ENCODE results near the gene CD164. TPM values are rescaled to one million over a fixed set of nuclear protein-coding genes. Genes with fewer than 3 reads are reported as not detected.

Gene CD164
- total RNA-seq, 1 donor from 2014 or later, result 262 TPM

DNA sequence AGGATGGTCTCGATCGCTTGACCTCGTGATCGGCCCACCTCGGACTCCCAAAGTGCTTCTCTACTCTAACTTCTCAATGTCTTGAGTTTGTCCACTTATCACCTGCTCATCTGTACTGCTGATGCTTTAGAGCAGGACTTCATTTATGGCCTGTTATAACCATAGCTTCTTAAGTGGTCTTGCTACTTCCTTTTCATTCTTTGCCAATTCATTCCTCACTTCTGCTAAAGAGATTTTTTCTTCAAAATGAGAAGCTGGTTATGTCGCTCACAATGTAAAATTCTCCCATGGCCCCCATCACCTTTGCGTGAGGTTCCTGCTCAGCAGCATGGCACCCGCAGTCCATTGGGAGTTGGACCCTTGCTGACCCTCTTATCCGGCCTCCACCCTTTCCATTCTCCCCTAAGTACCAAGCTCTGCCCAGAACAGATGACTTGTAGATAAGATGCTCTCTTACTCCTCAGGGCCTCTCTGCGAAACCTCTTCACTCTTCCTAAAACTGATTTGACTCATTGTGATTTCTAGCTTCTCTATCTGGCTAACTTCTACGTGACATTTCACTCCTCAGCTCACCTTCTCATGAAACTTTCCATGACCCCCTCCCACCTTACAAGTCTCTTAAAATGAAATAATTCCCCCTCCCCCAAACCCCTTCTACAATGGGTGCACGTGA lies 13.9 kb upstream of the CD164 start:
- H3K36me3 Mint-ChIP-seq, result no peaks in the 10 kb centered on the region
- DNase-seq (ENCODE audit: low spot score in 2 of 2, unreplicated experiment in 2 of 2), result no peak
- TF ChIP-seq, protein P1, sequence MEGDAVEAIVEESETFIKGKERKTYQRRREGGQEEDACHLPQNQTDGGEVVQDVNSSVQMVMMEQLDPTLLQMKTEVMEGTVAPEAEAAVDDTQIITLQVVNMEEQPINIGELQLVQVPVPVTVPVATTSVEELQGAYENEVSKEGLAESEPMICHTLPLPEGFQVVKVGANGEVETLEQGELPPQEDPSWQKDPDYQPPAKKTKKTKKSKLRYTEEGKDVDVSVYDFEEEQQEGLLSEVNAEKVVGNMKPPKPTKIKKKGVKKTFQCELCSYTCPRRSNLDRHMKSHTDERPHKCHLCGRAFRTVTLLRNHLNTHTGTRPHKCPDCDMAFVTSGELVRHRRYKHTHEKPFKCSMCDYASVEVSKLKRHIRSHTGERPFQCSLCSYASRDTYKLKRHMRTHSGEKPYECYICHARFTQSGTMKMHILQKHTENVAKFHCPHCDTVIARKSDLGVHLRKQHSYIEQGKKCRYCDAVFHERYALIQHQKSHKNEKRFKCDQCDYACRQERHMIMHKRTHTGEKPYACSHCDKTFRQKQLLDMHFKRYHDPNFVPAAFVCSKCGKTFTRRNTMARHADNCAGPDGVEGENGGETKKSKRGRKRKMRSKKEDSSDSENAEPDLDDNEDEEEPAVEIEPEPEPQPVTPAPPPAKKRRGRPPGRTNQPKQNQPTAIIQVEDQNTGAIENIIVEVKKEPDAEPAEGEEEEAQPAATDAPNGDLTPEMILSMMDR (IDR thresholded peaks at IDR 0.05; ENCODE audit: unreplicated experiment), result no peak

DNA sequence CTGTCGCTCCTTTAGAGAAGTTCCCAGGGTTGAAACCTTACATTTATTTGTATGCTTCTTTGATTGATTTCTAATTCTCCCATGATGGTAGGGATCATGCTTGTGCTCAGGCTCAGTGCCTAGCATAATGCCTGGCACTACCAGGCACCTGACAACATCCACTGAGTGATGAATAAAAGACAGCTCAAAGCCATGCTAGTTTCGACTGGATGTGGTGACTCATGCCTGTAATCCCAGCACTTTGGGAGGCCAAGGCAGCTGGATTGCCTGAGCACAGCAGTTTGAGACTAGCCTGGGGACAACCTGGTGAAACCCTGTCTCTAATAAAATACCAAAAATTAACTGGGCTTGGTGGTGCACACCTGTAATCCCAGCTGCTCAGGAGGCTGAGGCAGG lies 11.6 kb upstream of the CD164 start:
- Mint-ChIP-seq H3K27me3 (ENCODE audit: low read depth) (no peaks in the 10 kb centered on the region), H3K4me3 (no peak overlapping the region), H3K9me3 (no peaks in the 10 kb centered on the region), H3K4me1 (peaks cover 3% of the 10 kb centered on the region), H3K36me3 (no peaks in the 10 kb centered on the region), H3K27ac (no peak overlapping the region)
- DNase-seq (ENCODE audit: low spot score in 2 of 2, unreplicated experiment in 2 of 2), result no peak
- TF ChIP-seq, protein P1 (IDR thresholded peaks at IDR 0.05; ENCODE audit: unreplicated experiment), result no peak

More for the DNA sequence above, 13.9 kb upstream of the CD164 start:
- Mint-ChIP-seq H3K27me3 (ENCODE audit: low read depth) (no peaks in the 10 kb centered on the region), H3K4me1 (no peaks in the 10 kb centered on the region), H3K27ac (no peak overlapping the region), H3K9me3 (no peaks in the 10 kb centered on the region), H3K4me3 (no peak overlapping the region)

DNA sequence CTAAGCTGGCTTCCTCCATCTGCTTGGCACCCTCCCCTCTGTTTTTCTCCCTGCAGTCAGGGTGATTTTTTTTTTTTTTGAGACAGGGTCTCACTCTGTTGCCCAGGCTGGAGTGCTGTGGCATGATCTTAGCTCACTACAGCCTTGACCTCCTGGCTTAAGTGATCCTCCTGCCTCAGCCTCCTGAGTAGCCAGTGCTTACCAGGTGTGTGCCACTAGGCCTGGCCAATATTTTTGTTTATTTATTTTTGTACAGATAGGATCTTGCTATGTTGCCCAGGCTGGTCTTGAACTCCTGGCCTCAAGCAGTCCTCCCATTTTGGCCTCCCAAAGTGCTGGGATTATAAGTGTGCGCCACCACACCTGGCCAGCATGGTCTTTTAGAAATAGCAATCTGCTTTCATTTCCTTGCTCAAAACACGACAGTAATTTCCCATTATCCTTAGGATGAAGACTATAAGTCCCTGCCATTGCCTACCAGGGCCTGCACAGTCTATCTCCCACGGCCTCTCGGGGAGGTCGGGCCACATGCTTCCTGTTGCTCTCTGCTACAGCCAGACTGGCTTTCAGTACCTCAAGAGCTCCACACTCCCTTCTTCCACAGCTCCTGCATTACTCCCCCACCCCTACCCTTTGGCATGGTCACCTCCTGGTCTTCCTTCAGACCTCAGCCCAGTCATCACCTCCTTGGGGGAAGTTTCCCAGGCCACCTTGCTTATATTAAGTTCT lies 11.1 kb upstream of the CD164 start:
- H3K4me3 Mint-ChIP-seq, result no peak overlapping the region
- H3K27ac Mint-ChIP-seq, result no peak overlapping the region
- H3K4me1 Mint-ChIP-seq, result peaks cover 3% of the 10 kb centered on the region
- H3K9me3 Mint-ChIP-seq, result no peaks in the 10 kb centered on the region
- H3K27me3 Mint-ChIP-seq (ENCODE audit: low read depth), result no peaks in the 10 kb centered on the region
- TF ChIP-seq, protein P1 (IDR thresholded peaks at IDR 0.05; ENCODE audit: unreplicated experiment), result no peak
- no peaks in the 10 kb centered on the region for H3K36me3 Mint-ChIP-seq
- no peak for DNase-seq (ENCODE audit: low spot score in 2 of 2, unreplicated experiment in 2 of 2)

DNA sequence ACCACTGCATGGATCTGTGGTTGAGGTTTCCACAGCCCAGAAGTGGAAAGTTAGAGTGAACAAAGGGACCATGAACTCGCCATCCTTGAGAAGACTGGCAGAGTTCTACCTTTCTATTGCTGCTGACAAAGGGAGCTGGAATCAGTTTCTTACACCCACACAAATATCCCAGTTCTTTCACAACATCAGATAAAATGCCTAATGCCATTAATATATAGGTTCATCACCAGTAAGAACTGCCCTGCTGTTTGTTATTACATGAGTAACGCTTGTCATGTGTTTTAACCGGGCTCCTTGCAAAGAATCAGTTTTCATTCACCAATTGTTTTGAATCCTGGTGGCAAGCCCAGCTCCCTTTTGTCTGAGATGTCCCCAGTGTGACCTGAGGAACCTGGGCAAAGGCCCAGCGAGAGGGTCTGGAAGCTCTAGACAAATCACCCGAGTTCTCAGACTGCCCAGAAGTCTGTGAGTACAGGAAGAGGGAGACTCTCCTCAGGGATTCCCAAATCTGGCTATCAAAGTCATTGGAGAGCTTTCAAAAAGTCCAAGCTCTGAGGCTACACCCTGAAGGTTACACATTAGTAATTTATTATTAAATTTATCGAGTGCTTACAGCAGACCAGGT lies 7.5 kb upstream of the CD164 start:
- Mint-ChIP-seq H3K27me3 (ENCODE audit: low read depth) (peaks cover 1% of the 10 kb centered on the region), H3K27ac (no peak overlapping the region)
- TF ChIP-seq, protein P1 (IDR thresholded peaks at IDR 0.05; ENCODE audit: unreplicated experiment), result no peak

DNA sequence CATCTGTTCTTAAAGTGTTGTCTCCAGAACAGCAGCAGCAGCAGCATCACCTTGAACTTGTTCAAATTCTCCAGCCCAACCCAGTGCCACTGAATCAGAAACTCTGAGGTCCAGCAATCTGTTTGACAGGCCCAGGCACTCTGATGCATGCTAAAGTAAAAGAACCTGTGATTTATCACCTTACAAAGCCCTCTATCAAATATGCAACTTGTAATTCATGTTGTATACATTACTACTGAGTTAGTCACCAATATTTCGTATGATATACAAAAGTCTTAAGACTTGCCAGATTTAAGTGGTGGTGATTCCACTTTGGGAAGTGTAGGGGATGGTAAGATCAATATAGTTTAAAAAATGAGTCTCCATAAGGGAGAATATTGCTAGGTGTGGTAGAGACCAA lies 6.0 kb upstream of the CD164 start:
- Mint-ChIP-seq H3K9me3 (no peaks in the 10 kb centered on the region), H3K27me3 (ENCODE audit: low read depth) (peaks cover 1% of the 10 kb centered on the region), H3K4me3 (no peak overlapping the region), H3K36me3 (no peaks in the 10 kb centered on the region), H3K27ac (no peak overlapping the region), H3K4me1 (peaks cover 17% of the 10 kb centered on the region)
- TF ChIP-seq, protein P1 (IDR thresholded peaks at IDR 0.05; ENCODE audit: unreplicated experiment), result no peak
- DNase-seq (ENCODE audit: low spot score in 2 of 2, unreplicated experiment in 2 of 2), result no peak

More for the DNA sequence above, 7.5 kb upstream of the CD164 start:
- Mint-ChIP-seq H3K4me1 (peaks cover 6% of the 10 kb centered on the region), H3K9me3 (no peaks in the 10 kb centered on the region), H3K4me3 (no peak overlapping the region), H3K36me3 (no peaks in the 10 kb centered on the region)
- no peak for DNase-seq (ENCODE audit: low spot score in 2 of 2, unreplicated experiment in 2 of 2)

Data from mesothelial cell of epicardium (in vitro differentiated cells).